ENCODE results near the gene VAV2. TPM values are rescaled to one million over a fixed set of nuclear protein-coding genes. Genes with fewer than 3 reads are reported as not detected.

VAV2 gene
- polyA plus RNA-seq, 10 donors = 12.0 to 16.7 (median 14.3) TPM

GRCh38 chr9:134028575-134029247 is 36.6 kb upstream of the VAV2 start:
- no peak for DNase-seq

DNA sequence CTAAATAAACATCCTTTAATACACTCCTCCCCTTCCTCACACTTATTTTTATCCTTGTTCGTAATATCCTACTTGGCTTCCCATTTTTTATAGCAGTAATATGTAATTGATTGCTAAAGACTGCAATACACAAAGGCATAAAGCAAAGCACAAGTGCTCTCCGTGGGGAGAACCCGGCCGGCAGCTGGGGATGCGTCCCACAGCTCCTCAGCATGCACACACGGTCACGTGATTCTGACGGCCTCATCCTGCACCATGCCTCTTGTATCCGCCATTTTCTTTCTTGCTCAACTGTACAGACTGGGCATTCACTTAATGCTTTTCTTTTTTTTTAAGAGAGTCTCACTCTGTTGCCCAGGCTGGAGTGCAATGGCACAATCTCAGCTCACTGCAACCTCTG is 36.0 kb upstream of the VAV2 start:
- no peak for DNase-seq

DNA sequence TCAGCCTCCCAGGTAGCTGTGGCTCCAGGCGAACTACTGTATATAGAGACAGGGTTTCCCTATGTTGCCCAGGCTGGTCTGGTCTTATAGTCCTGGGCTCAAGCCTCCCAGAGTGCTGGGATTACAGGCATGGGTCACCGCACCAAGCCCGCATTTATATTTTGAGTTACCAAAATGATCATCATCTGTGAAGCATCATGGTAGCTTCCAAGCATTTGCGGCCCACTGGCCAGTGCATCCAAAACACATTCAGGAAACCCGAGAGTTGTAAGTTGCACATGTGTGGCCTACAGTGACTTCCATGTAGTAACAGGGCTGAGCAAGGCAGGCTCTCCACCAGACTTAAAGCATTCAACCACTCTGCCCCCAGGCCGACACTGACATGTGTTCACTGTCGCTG is 35.4 kb upstream of the VAV2 start:
- no peak for DNase-seq

DNA sequence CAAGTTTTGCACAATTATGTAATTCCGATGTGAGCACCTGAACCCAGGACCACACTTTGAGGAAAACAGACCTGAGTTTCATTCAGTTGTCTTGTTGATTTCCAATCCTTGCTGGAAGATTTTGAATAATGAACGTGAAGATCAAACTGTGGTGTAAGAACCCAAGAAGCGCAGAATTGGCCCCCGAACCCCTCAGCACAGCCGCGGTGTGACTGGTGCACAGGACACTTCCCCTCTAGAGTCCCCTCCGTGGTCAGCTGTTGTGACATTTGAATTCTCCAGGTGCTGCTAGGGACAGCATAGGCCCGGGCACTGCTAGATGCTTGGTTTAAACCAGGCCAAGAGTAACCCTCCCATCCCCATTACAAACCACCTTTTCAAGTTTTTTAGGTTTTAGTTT is 34.9 kb upstream of the VAV2 start:
- DNase-seq = no peak

DNA sequence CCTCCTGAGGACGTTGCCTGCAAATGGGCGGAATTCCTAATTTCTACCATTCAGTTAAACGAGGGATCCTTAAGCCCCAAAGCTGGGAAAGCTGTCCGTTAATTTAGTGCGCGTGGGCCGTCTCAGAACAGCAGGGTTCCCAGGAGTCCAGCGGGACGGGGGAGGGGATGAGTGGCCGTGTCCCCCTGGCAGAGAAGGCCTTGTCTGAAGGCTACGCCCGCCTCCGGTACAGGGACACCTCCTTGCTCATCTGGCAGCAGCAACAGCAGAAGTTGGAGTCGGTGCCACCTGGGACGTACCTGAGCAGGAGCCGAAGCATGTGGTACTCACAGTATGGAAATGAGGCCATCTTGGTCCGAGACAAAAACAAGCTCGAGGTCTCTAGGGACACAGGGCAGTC is 34.5 kb upstream of the VAV2 start:
- DNase-seq = no peak

DNA sequence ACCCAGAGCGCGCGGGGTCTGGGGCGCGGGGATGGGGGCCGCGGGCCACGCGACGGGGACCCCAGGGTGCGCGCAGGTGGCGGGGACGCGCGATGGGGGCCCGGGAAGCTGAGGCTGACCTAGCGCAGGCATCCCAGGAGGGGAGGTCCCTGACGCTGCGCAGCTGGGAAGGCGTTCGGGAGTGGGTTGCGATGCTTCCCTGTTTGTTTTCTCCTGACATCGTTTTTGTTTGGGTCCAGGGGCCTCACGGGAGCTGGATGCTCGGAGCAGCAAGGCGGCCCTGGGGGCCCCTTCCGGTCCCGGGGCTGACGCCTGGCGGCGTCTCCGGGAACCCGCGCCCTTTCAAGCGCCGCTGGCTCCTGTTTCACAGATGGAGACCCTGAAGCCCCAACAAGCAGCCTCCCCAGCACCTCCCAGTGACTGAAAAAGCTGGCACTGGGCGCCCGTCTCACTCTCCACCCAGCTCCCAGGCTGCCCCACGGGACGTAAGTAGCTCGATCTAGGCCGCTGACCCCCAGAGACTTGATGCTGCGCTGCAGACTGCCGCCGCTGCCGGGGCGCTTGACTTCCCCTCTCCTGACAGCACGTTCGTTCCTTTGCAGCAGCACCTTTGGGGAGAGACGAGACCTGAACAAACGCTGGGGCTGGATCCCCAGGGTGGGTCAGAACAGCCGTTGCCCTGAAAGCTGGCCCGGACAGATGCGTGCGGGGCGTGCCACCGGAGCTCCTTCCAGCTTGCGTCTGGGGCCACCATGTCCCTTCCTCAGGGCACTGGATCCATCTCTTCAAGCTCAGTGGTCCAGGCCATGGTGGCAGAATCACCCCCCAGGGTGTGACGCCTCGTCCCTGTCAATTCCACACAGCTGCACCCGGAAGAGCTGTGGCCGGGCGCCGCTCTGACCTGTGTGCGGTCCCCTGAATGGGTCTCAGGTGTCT is 33.8 kb upstream of the VAV2 start:
- DNase-seq = peak in 2 of 3 donors; percentile 34 to 67

GRCh38 chr9:134024828-134025605 is 32.9 kb upstream of the VAV2 start, which contains the start of gene BRD3OS:
TSS of gene BRD3OS (plus strand) at chr9:134025481. CDS start at chr9:134026748, 1,267 bp downstream.
- peak; percentile 96 to 99 (median 98) for DNase-seq

GRCh38 chr9:134024214-134024792 is 32.2 kb upstream of the VAV2 start:
- DNase-seq = no peak

GRCh38 chr9:134014946-134015345 is 22.8 kb upstream of the VAV2 start:
- no peak for DNase-seq

DNA sequence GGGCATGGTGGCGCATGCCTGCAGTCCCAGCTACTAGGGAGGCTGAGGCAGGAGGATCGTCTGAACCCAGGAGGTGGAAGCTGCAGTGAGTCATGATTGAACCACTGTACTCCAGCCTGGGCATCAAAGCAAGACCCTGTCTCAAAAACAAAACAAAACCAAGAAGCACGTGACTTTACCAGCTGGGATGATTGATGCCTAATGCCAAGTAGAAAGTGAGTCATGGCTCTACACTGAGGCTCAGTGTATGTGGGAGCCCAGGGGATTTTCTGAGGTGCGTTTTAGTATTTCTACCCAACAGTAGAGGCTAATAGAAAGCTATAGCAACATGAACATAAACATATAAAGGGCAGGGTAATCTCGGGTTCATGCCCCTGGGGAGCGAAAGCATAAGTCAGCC is 19.3 kb upstream of the VAV2 start:
- no peak for DNase-seq

DNA sequence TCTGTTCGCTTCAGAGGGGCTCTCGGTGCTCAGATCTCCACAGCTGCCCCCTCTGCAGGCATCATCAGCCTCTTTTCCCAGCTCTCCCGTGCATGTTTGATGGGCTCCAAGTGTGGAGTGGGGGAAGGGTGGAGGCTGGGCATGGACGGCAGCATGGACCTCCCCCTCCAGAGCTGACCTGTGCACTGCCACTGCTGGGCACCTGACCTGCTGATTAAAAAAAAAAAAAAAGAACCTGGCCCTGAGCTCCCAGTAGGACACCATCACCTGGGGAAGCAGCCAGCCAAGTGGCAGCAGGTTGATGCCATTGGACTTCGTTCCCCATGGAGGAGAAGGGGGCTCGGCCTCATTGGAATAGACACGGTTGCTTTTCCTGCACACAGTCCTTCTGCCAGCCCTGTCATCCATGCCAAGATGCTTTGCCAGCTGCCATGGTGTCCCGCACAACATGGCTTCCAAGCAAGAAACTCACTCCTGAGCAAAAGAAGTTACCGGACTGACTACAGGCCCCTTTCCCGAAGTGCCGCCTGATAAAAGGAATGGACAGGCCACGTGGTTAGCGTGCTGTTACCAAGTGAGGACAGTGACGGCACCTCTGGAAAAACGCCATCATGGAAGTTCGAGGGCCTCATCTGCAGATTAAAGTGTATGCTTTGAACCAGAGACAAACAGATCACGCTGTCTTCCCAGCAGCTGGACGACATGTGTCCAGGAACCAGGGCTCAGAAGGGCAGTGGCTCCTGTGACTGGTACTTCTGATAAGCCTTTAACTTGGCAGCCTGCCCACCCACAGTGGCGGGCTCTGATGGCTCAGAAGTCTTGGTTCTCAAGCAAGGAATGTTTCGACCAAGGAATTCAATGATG is 18.4 kb upstream of the VAV2 start:
- DNase-seq = peak in 1 of 3 donors; percentile 30

GRCh38 chr9:134007571-134007970 is 15.4 kb upstream of the VAV2 start:
- no peak for DNase-seq

DNA sequence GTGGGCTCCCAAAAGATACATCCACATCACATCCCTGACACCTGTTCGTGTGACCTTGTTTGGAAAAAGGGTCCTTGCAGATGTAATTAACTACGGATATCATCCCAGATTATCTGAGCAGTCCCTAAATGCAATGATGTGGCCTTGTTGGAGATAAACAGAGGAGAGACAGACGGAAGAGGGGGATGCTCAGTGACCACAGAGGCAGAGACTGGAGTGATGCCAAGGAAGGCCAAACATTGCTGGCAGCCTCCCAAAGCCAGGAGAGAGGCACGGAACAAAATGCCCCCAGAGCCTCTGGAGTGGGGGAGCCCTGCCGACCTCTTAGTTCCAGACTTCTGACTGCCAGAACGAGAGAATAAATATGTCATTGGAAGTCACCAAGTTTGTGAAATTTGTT is 15.0 kb upstream of the VAV2 start:
- DNase-seq = no peak

GRCh38 chr9:134005381-134005780 is 13.3 kb upstream of the VAV2 start:
- no peak for DNase-seq

DNA sequence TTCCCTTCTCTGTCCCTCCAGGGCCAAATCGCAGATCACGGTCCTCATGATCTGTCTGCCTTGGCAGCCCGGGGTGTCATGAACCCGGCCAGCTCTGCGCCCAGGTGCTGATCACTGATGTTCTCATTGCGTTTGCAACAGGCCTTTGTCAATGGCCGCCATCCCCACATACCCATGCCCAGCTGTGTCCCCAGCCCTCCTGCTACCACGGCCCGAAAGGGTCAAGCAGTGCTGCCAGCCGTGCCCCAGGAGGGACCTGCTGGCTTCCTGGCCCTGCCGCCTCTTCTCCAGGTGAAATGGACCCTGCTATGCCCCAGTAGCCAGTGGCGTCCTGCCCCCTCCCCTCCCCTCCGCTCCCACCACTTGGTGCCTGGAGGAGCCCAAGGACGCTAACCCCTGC is 12.8 kb upstream of the VAV2 start:
- DNase-seq = no peak

GRCh38 chr9:134004131-134004873 is 12.2 kb upstream of the VAV2 start:
- no peak for DNase-seq

GRCh38 chr9:134003237-134003636 is 11.1 kb upstream of the VAV2 start:
- no peak for DNase-seq

- no peak for DNase-seq
These were observed 10.7 kb upstream of the VAV2 start for GRCh38 chr9:134002796-134003195.

- DNase-seq = peak; percentile 51 to 75 (median 51)
These were observed 7.7 kb upstream of the VAV2 start for GRCh38 chr9:133999851-134000265.
